H9 (cell line): ENCODE results near the gene PLEKHM3. TPM values are rescaled to one million over a fixed set of nuclear protein-coding genes. Genes with fewer than 3 reads are reported as not detected.

Source experiments
- DNase-seq: peaks from one replicate; pipeline ENCODE4 v3.0.0-alpha.2; 2017
- H2AFZ ChIP-seq: one replicate; pipeline ENCODE4 v1.6.1; 2013; ENCODE audit warnings: mild to moderate bottlenecking, low read length, control low read depth, moderate library complexity
- H2AK5ac ChIP-seq: 2 replicates; pipeline ENCODE4 v1.6.1; 2013; ENCODE audit warnings: low read length, control low read depth, mixed read lengths; ENCODE audit not compliant: insufficient read length
- H2BK120ac ChIP-seq: one replicate; pipeline ENCODE4 v1.6.1; 2013; ENCODE audit warnings: low read depth, mild to moderate bottlenecking, low read length, control low read depth, inconsistent platforms; ENCODE audit not compliant: poor library complexity, severe bottlenecking
- H2BK12ac ChIP-seq: 2 replicates; pipeline ENCODE4 v1.6.1; 2013; ENCODE audit warnings: low read length, control low read depth, mixed read lengths, low read depth; ENCODE audit not compliant: insufficient read length
- H2BK15ac ChIP-seq: 2 replicates; pipeline ENCODE4 v1.6.1; 2013; ENCODE audit warnings: low read depth, low read length, control low read depth
- H2BK20ac ChIP-seq: one replicate; pipeline ENCODE4 v1.6.1; 2013; ENCODE audit warnings: low read depth, mild to moderate bottlenecking, low read length, control low read depth, inconsistent platforms; ENCODE audit not compliant: poor library complexity, severe bottlenecking
- H2BK5ac ChIP-seq: 2 replicates; pipeline ENCODE4 v1.6.1; 2013; ENCODE audit warnings: low read length, control low read depth, mixed read lengths; ENCODE audit not compliant: insufficient read length
- H3K14ac ChIP-seq: 2 replicates; pipeline ENCODE4 v1.6.1; 2013; ENCODE audit warnings: low read length, control low read depth; ENCODE audit not compliant: insufficient read depth
- H3K18ac ChIP-seq: 2 replicates; pipeline ENCODE4 v1.6.1; 2013; ENCODE audit warnings: low read depth, mild to moderate bottlenecking, mixed read lengths, low read length, control low read depth; ENCODE audit not compliant: insufficient read length
- H3K23ac ChIP-seq: 2 replicates; pipeline ENCODE4 v1.6.1; 2013; ENCODE audit warnings: low read length, control low read depth, mixed read lengths, low read depth; ENCODE audit not compliant: insufficient read length
- H3K23me2 ChIP-seq: 2 replicates; pipeline ENCODE4 v1.6.1; 2013; ENCODE audit warnings: low read depth, mild to moderate bottlenecking, mixed read lengths, low read length, control low read depth; ENCODE audit not compliant: insufficient read length, poor library complexity, severe bottlenecking
- H3K27ac ChIP-seq: 2 replicates; pipeline ENCODE4 v1.5.1; 2013; ENCODE audit warnings: low read length, control low read depth, mixed read lengths, low read depth; ENCODE audit not compliant: insufficient read length
- H3K27me3 ChIP-seq: 2 replicates; pipeline ENCODE4 v1.6.1; 2013; ENCODE audit warnings: low read length, control low read depth, inconsistent platforms; ENCODE audit not compliant: insufficient read depth
- H3K4ac ChIP-seq: 2 replicates; pipeline ENCODE4 v1.6.1; 2013; ENCODE audit warnings: low read depth, mild to moderate bottlenecking, control low read depth, inconsistent platforms, low read length, moderate library complexity
- H3K4me1 ChIP-seq: 2 replicates; pipeline ENCODE4 v1.6.1; 2013; ENCODE audit warnings: low read length, control low read depth, inconsistent platforms; ENCODE audit not compliant: insufficient read depth
- H3K4me2 ChIP-seq: 2 replicates; pipeline ENCODE4 v1.6.1; 2013; ENCODE audit warnings: low read length, control low read depth, mixed read lengths; ENCODE audit not compliant: insufficient read length, insufficient read depth
- H3K56ac ChIP-seq: 2 replicates; pipeline ENCODE4 v1.6.1; 2013; ENCODE audit warnings: low read depth, mild to moderate bottlenecking, mixed read lengths, low read length, control low read depth; ENCODE audit not compliant: insufficient read length
- H3K79me1 ChIP-seq: 2 replicates; pipeline ENCODE4 v1.6.1; 2013; ENCODE audit warnings: low read depth, mild to moderate bottlenecking, moderate library complexity, low read length, control low read depth, inconsistent platforms; ENCODE audit not compliant: insufficient read depth, poor library complexity, severe bottlenecking
- H3K79me2 ChIP-seq: 2 replicates; pipeline ENCODE4 v1.6.1; 2013; ENCODE audit warnings: low read length, control low read depth, inconsistent platforms; ENCODE audit not compliant: insufficient read depth
- H3K9ac ChIP-seq: 2 replicates; pipeline ENCODE4 v1.6.1; 2013; ENCODE audit warnings: low read length, control low read depth, mixed read lengths; ENCODE audit not compliant: insufficient read length; ENCODE audit errors: extremely low read depth
- H3K9me3 ChIP-seq: one replicate; pipeline ENCODE4 v1.6.1; 2013; ENCODE audit warnings: low read depth, low read length, inconsistent platforms; ENCODE audit not compliant: control insufficient read depth
- H3T11ph ChIP-seq: one replicate; pipeline ENCODE4 v1.6.1; 2013; ENCODE audit warnings: mild to moderate bottlenecking, low read length, control low read depth, inconsistent platforms
- H4K20me1 ChIP-seq: one replicate; pipeline ENCODE4 v1.6.1; 2013; ENCODE audit not compliant: control insufficient read depth, insufficient read length, insufficient read depth
- H4K5ac ChIP-seq: 2 replicates; pipeline ENCODE4 v1.6.1; 2013; ENCODE audit warnings: low read depth, mild to moderate bottlenecking, mixed read lengths, low read length, control low read depth; ENCODE audit not compliant: insufficient read length
- H4K8ac ChIP-seq: replicated peaks from 2 replicates; pipeline ENCODE4 v1.6.1; 2013; ENCODE audit warnings: low read length, control low read depth, mixed read lengths, low read depth; ENCODE audit not compliant: insufficient read length
- H4K91ac ChIP-seq: 2 replicates; pipeline ENCODE4 v1.6.1; 2013; ENCODE audit warnings: low read depth, mild to moderate bottlenecking, moderate library complexity, mixed read lengths, low read length, control low read depth; ENCODE audit not compliant: insufficient read length
- H3K27ac Mint-ChIP-seq, 3 experiments: 2 replicates in 2 of 3; 3 replicates in 1 of 3; pipeline ENCODE4 v1.8.0; 2020 to 2021; ENCODE audit warnings: mixed read lengths in 3 of 3, mild to moderate bottlenecking in 1 of 3, moderate library complexity in 1 of 3
- H3K27me3 Mint-ChIP-seq: 2 replicates; pipeline ENCODE4 v1.8.0; 2021; ENCODE audit warnings: low read depth, mild to moderate bottlenecking, moderate library complexity, mixed read lengths
- H3K36me3 Mint-ChIP-seq, 3 experiments: 2 replicates in 2 of 3; 3 replicates in 1 of 3; pipeline ENCODE4 v1.8.0; 2020 to 2021; ENCODE audit warnings: low read depth in 3 of 3, mixed read lengths in 3 of 3; ENCODE audit not compliant: insufficient read depth in 1 of 3
- H3K4me1 Mint-ChIP-seq, 2 experiments: 2 replicates each; pipeline ENCODE4 v1.8.0; 2020; ENCODE audit warnings: mixed read lengths in 2 of 2
- H3K4me3 Mint-ChIP-seq, 2 experiments: 2 replicates in 1 of 2; 3 replicates in 1 of 2; pipeline ENCODE4 v1.8.0; 2020 to 2021; ENCODE audit warnings: mild to moderate bottlenecking in 2 of 2, mixed read lengths in 2 of 2, moderate library complexity in 1 of 2
- H3K9me3 Mint-ChIP-seq, 2 experiments: 2 replicates in 1 of 2; 3 replicates in 1 of 2; pipeline ENCODE4 v1.8.0; 2020; ENCODE audit warnings: mild to moderate bottlenecking in 2 of 2, mixed read lengths in 2 of 2, moderate library complexity in 1 of 2
- WGBS: extraction: QIAGEN DNeasy Blood & Tissue Kit; methylation state at CpG from one replicate; pipeline ENCODE4 v1.1.7; 2013; ENCODE audit warnings: missing lambda C conversion rate, low lambda C conversion rate, mixed read lengths; ENCODE audit not compliant: insufficient read length; ENCODE audit errors: extremely low coverage; 5-methylcytosine and 5-hydroxymethylcytosine counted together
- total RNA-seq: library from RNA; stranded (reverse); gene quantifications from 2 replicates; pipeline ENCODE4 v1.2.1, GENCODE V29; 2021
- TF ChIP-seq, protein P1 (sequence below): fragments of 200-600 bp; sonication (generic); conservative IDR thresholded peaks from 3 replicates; pipeline ENCODE4 v1.8.0; 2021; ENCODE audit warnings: antibody characterized with exemption, mild to moderate bottlenecking

PLEKHM3 gene
- total RNA-seq, 1 experiment from 2014 or later: 7.5 TPM

GRCh38 chr2:207782238-207783030 is 242.9 kb downstream of the PLEKHM3 start:
- Histone ChIP-seq H2AFZ (no peak overlapping the region), H3K79me2 (no peaks in the 10 kb centered on the region), H4K91ac (no peak overlapping the region), H2BK15ac (no peak overlapping the region), H4K5ac (no peak overlapping the region), H2BK20ac (no peak overlapping the region), H4K20me1 (no peaks in the 10 kb centered on the region), H2AK5ac (no peak overlapping the region), H3K79me1 (no peaks in the 10 kb centered on the region), H3K14ac (no peak overlapping the region), H3K27ac (no peak overlapping the region), H3K23ac (no peak overlapping the region), H3K4me1 (no peaks in the 10 kb centered on the region), H4K8ac (no peak overlapping the region), H3K27me3 (no peaks in the 10 kb centered on the region), H3K23me2 (peaks cover 2% of the 10 kb centered on the region), H2BK5ac (no peak overlapping the region), H3K18ac (no peak overlapping the region), H2BK12ac (no peak overlapping the region), H3T11ph (no peak overlapping the region), H3K4me2 (no peak overlapping the region), H3K9me3 (no peaks in the 10 kb centered on the region), H3K9ac (no peak overlapping the region), H3K4ac (no peak overlapping the region), H2BK120ac (no peak overlapping the region), H3K56ac (no peak overlapping the region)
- no CpG with 5 or more reads among the region's 10 CpGs for WGBS
- no peak for DNase-seq
- Mint-ChIP-seq H3K4me3 (no peak overlapping the region), H3K27me3 (peaks cover 3% of the 10 kb centered on the region), H3K4me1 (peaks cover 8 to 16% of the 10 kb centered on the region in 2 experiments), H3K9me3 (peaks cover 2 to 5% of the 10 kb centered on the region in 2 experiments; a peak in 1 of 5 replicates), H3K36me3 (no peaks in the 10 kb centered on the region), H3K27ac (no peak overlapping the region)
- TF ChIP-seq, protein P1, sequence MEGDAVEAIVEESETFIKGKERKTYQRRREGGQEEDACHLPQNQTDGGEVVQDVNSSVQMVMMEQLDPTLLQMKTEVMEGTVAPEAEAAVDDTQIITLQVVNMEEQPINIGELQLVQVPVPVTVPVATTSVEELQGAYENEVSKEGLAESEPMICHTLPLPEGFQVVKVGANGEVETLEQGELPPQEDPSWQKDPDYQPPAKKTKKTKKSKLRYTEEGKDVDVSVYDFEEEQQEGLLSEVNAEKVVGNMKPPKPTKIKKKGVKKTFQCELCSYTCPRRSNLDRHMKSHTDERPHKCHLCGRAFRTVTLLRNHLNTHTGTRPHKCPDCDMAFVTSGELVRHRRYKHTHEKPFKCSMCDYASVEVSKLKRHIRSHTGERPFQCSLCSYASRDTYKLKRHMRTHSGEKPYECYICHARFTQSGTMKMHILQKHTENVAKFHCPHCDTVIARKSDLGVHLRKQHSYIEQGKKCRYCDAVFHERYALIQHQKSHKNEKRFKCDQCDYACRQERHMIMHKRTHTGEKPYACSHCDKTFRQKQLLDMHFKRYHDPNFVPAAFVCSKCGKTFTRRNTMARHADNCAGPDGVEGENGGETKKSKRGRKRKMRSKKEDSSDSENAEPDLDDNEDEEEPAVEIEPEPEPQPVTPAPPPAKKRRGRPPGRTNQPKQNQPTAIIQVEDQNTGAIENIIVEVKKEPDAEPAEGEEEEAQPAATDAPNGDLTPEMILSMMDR: no peak
